Measurements from ENCODE around the gene SLC10A6.

DNA sequence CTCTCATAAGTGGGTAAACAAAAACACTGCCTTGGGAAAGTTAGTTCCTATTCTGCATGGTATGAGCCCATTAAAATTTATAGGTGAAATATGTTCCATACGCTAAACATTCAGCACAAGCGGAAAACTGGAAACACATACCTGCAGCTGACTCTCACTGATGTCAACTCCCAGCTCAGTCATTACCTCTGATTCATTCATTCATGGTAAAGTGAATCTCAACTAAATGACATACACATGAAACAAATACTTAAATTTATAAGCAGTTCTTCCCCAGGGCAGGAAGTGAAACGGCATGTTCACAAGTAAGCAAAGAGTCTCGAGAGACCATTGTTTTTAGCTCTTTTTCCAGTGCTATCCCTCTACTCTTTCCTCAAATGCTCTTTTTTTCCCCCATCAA lies 1.6 kb downstream of the SLC10A6 start:
- TF ChIP-seq POLR2A (IDR thresholded peaks at IDR 0.05): no peak
- TF ChIP-seq, protein P1, sequence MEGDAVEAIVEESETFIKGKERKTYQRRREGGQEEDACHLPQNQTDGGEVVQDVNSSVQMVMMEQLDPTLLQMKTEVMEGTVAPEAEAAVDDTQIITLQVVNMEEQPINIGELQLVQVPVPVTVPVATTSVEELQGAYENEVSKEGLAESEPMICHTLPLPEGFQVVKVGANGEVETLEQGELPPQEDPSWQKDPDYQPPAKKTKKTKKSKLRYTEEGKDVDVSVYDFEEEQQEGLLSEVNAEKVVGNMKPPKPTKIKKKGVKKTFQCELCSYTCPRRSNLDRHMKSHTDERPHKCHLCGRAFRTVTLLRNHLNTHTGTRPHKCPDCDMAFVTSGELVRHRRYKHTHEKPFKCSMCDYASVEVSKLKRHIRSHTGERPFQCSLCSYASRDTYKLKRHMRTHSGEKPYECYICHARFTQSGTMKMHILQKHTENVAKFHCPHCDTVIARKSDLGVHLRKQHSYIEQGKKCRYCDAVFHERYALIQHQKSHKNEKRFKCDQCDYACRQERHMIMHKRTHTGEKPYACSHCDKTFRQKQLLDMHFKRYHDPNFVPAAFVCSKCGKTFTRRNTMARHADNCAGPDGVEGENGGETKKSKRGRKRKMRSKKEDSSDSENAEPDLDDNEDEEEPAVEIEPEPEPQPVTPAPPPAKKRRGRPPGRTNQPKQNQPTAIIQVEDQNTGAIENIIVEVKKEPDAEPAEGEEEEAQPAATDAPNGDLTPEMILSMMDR (IDR thresholded peaks at IDR 0.05): no peak

All from right lobe of liver (tissue), 4 donors.